ENCODE data around the gene AGPAT1. TPM values are rescaled to one million over a fixed set of nuclear protein-coding genes. Genes with fewer than 3 reads are reported as not detected.

Gene AGPAT1
- total and polyA plus RNA-seq, 2 of the 8 experiments (the other 6 are each of a cell fraction or from before 2014, with no cell fraction given): 96.0 to 222 TPM

GRCh38 chr6:32151863-32152768 lies 23.8 kb downstream of the AGPAT1 start, which contains the start of gene PRRT1:
PRRT1 (minus strand) TSS chr6:32151939; CDS start chr6:32151827, 112 bp downstream.
- WGBS, 2 experiments (ENCODE audit: extremely low coverage in 1 of 2, insufficient coverage in 1 of 2, insufficient read length in 1 of 2, insufficient replicate concordance in 2 of 2, low coverage in 1 of 2, low lambda C conversion rate in 2 of 2, missing lambda C conversion rate in 1 of 2): 15% methylated on average over 9 of the region's 24 CpGs; no CpG with 5 or more reads in 1 of the 2 experiments
- Histone ChIP-seq H3K9me3 (ENCODE audit: insufficient read depth in 2 of 2, low read depth in 1 of 2, low read length in 1 of 2) (no peaks in the 10 kb centered on the region), H3K4me3 (ENCODE audit: extremely low read depth in 1 of 4, insufficient read depth in 2 of 4, low read depth in 3 of 4, low read length in 4 of 4) (peak within 1 kb of the TSS; percentile 77 to 98 (median 92); a peak in 7 of 8 replicates), H3K36me3 (ENCODE audit: control insufficient read depth in 2 of 4, insufficient read depth in 4 of 4, low read length in 3 of 4) (peaks cover 2 to 4% (median 4%) of the 10 kb centered on the region in 4 experiments; a peak in 4 of 8 replicates), H3K9ac (replicated peaks in 1 of 4; ENCODE audit: extremely low read depth in 1 of 4, low read depth in 3 of 4, low read length in 3 of 4) (peak within 1 kb of the TSS in 1 of 4 experiments; percentile 19; a peak in 3 of 7 replicates), H3K27ac (ENCODE audit: low read depth, low read length) (no peak within 1 kb of the TSS), H2BK20ac (ENCODE audit: low read length) (0 out of 2 replicates have a peak within 1 kb of the TSS, but pooled peaks have one; percentile 21), H3K79me1 (ENCODE audit: low read depth, low read length) (0 out of 2 replicates have a peak, but pooled peaks cover 3% of the 10 kb centered on the region), H2AFZ (ENCODE audit: low read length) (no peak within 1 kb of the TSS), H2BK5ac (ENCODE audit: low read depth, low read length) (peak within 1 kb of the TSS; percentile 44; the same call in 1 of the 2 replicates), H4K8ac (ENCODE audit: extremely low read depth, insufficient read depth, low read length) (no peak within 1 kb of the TSS), H4K20me1 (replicated peaks in 1 of 2; ENCODE audit: control insufficient read depth in 1 of 2, insufficient read depth in 2 of 2, low read length in 2 of 2) (no peaks in the 10 kb centered on the region), H3K79me2 (ENCODE audit: control insufficient read depth in 1 of 2, insufficient read depth in 2 of 2, low read length in 2 of 2) (peaks cover 0 to 5% of the 10 kb centered on the region in 2 experiments; a peak in 1 of 4 replicates), H3K23me2 (ENCODE audit: low read depth, low read length) (peaks cover 25% of the 10 kb centered on the region), H3K56ac (replicated peaks; ENCODE audit: insufficient read length, low read depth, low read length) (no peak within 1 kb of the TSS), H4K91ac (replicated peaks; ENCODE audit: insufficient read length, low read length) (peak within 1 kb of the TSS; percentile 18), H3K4me1 (replicated peaks in 1 of 4; ENCODE audit: control insufficient read depth in 3 of 4, insufficient read depth in 4 of 4, low read length in 3 of 4) (peaks cover 13 to 36% (median 16%) of the 10 kb centered on the region in 4 experiments), H2BK12ac (ENCODE audit: low read depth, low read length) (no peak within 1 kb of the TSS; the same call in 1 of the 2 replicates), H3K23ac (ENCODE audit: insufficient read length) (no peak within 1 kb of the TSS), H4K5ac (ENCODE audit: insufficient read length, low read depth, low read length) (no peak within 1 kb of the TSS), H2BK120ac (replicated peaks; ENCODE audit: low read depth, low read length) (no peak within 1 kb of the TSS), H3K18ac (ENCODE audit: extremely low read depth, low read length) (peak within 1 kb of the TSS; percentile 62; the same call in 1 of the 2 replicates), H2AK5ac (ENCODE audit: low read depth, low read length) (no peak within 1 kb of the TSS; the same call in 1 of the 2 replicates), H3K14ac (ENCODE audit: insufficient read length) (no peak within 1 kb of the TSS), H2BK15ac (ENCODE audit: low read length) (peak within 1 kb of the TSS; percentile 98; the same call in 1 of the 2 replicates), H3K4ac (replicated peaks; ENCODE audit: insufficient read length, low read depth, low read length) (peak within 1 kb of the TSS; percentile 10), H3K4me2 (ENCODE audit: insufficient read depth in 1 of 2, low read depth in 2 of 2, low read length in 2 of 2) (peak within 1 kb of the TSS; percentile 94 to 100), H3K27me3 (replicated peaks in 1 of 4; ENCODE audit: control insufficient read depth in 3 of 4, extremely low read depth in 1 of 4, insufficient read depth in 3 of 4, low read length in 3 of 4) (peaks cover 4 to 41% (median 37%) of the 10 kb centered on the region in 4 experiments)
- no peak for FAIRE-seq
- CTCF ChIA-PET (ENCODE audit: partially characterized antibody): interaction anchor here (1.0 to 4.7 kb wide), 9 partner anchors 11 to 44 kb away, joined by 3 to 23 read pairs (median 5); partner anchors contain the start of genes ATF6B and EGFL8
- peak in 1 of 2 experiments; percentile 51 for DNase-seq (ENCODE audit: low read depth in 1 of 2, low spot score in 2 of 2)
- POLR2A ChIA-PET (ENCODE audit: partially characterized antibody): interaction anchor here (0.7 to 4.7 kb wide), 22 partner anchors 9 to 81 kb away, joined by 3 to 30 read pairs (median 4); partner anchors contain the start of genes ATF6B, EGFL8, FKBPL and GPSM3
- TF ChIP-seq GABPA (IDR thresholded peaks at IDR 0.05; ENCODE audit: borderline replicate concordance, insufficient read depth, low read length) (no peak), RAD21 (IDR thresholded peaks at IDR 0.05 in 1 of 2, conservative IDR thresholded peaks at IDR 0.05 in 1 of 2; ENCODE audit: low read depth in 2 of 2, low read length in 2 of 2) (no peak)
